Measurements from ENCODE around the gene KPRP. TPM values are rescaled to one million over a fixed set of nuclear protein-coding genes. Genes with fewer than 3 reads are reported as not detected.

Gene KPRP
- total RNA-seq, 1 experiment from 2014 or later: not detected

GRCh38 chr1:152745289-152745704 is 12.5 kb upstream of the KPRP start:
- peak overlapping the region; percentile 76 for H3K27ac Mint-ChIP-seq (ENCODE audit: unreplicated experiment)
- H3K36me3 Mint-ChIP-seq (ENCODE audit: insufficient read depth, unreplicated experiment): no peaks in the 10 kb centered on the region
- no peaks in the 10 kb centered on the region for H3K9me3 Mint-ChIP-seq (ENCODE audit: unreplicated experiment)
- H3K4me3 Mint-ChIP-seq (ENCODE audit: unreplicated experiment): peak overlapping the region; percentile 36
- intact Hi-C loops (cut with micrococcal nuclease; ENCODE audit: unreplicated experiment): no loop called here
- Histone ChIP-seq H3K36me3 (ENCODE audit: control insufficient read depth, insufficient read depth, low read length) (no peaks in the 10 kb centered on the region), H3K9me3 (no peaks in the 10 kb centered on the region), H3K27me3 (replicated peaks; ENCODE audit: control insufficient read depth, insufficient read depth, low read length) (no peaks in the 10 kb centered on the region), H3K4me1 (peaks cover 25% of the 10 kb centered on the region), H3K4me3 (ENCODE audit: low read depth, low read length) (no peak overlapping the region)
- peaks cover 22% of the 10 kb centered on the region for H3K4me1 Mint-ChIP-seq (ENCODE audit: low read depth, unreplicated experiment)
- CTCF ChIA-PET: no interaction called here
- POLR2A ChIA-PET: no interaction called here
- peak in 1 of 2 experiments; percentile 29 for DNase-seq
- no TSS peak for BruUV-seq (replicated peaks)
- H3K27me3 Mint-ChIP-seq (ENCODE audit: insufficient read depth, unreplicated experiment): no peaks in the 10 kb centered on the region
- no peak for TF ChIP-seq CTCF (IDR thresholded peaks at IDR 0.05; ENCODE audit: insufficient read depth in 1 of 2, low read depth in 1 of 2, low read length in 1 of 2, severe bottlenecking in 1 of 2, unreplicated experiment in 1 of 2)

GRCh38 chr1:152745765-152746444 is 11.9 kb upstream of the KPRP start:
- TF ChIP-seq CTCF (IDR thresholded peaks at IDR 0.05; ENCODE audit: insufficient read depth in 1 of 2, low read depth in 1 of 2, low read length in 1 of 2, severe bottlenecking in 1 of 2, unreplicated experiment in 1 of 2): no peak
- Histone ChIP-seq H3K4me3 (ENCODE audit: low read depth, low read length) (no peak overlapping the region), H3K27me3 (replicated peaks; ENCODE audit: control insufficient read depth, insufficient read depth, low read length) (no peaks in the 10 kb centered on the region), H3K9me3 (no peaks in the 10 kb centered on the region), H3K36me3 (ENCODE audit: control insufficient read depth, insufficient read depth, low read length) (no peaks in the 10 kb centered on the region), H3K4me1 (peaks cover 25% of the 10 kb centered on the region)
- peak in 1 of 2 experiments; percentile 55 for DNase-seq
- TSS peak; percentile 27 for BruUV-seq (replicated peaks)
- Mint-ChIP-seq H3K27ac (ENCODE audit: unreplicated experiment) (peak overlapping the region; percentile 76), H3K36me3 (ENCODE audit: insufficient read depth, unreplicated experiment) (no peaks in the 10 kb centered on the region), H3K4me1 (ENCODE audit: low read depth, unreplicated experiment) (peaks cover 22% of the 10 kb centered on the region), H3K4me3 (ENCODE audit: unreplicated experiment) (peak overlapping the region; percentile 36), H3K9me3 (ENCODE audit: unreplicated experiment) (no peaks in the 10 kb centered on the region), H3K27me3 (ENCODE audit: insufficient read depth, unreplicated experiment) (peaks cover 2% of the 10 kb centered on the region)
- intact Hi-C loops (cut with micrococcal nuclease; ENCODE audit: unreplicated experiment): no loop called here
- POLR2A ChIA-PET: no interaction called here
- CTCF ChIA-PET: no interaction called here

GRCh38 chr1:152747831-152748230 is 10.0 kb upstream of the KPRP start:
- peaks cover 29% of the 10 kb centered on the region for H3K4me1 Mint-ChIP-seq (ENCODE audit: low read depth, unreplicated experiment)
- no peaks in the 10 kb centered on the region for H3K36me3 Mint-ChIP-seq (ENCODE audit: insufficient read depth, unreplicated experiment)
- peaks cover 6% of the 10 kb centered on the region for H3K27me3 Mint-ChIP-seq (ENCODE audit: insufficient read depth, unreplicated experiment)
- Histone ChIP-seq H3K36me3 (ENCODE audit: control insufficient read depth, insufficient read depth, low read length) (no peaks in the 10 kb centered on the region), H3K4me1 (peaks cover 25% of the 10 kb centered on the region), H3K9me3 (no peaks in the 10 kb centered on the region), H3K4me3 (ENCODE audit: low read depth, low read length) (no peak overlapping the region), H3K27me3 (replicated peaks; ENCODE audit: control insufficient read depth, insufficient read depth, low read length) (no peaks in the 10 kb centered on the region)
- ChIA-PET CTCF (no interaction called here), POLR2A (no interaction called here)
- TF ChIP-seq CTCF (IDR thresholded peaks at IDR 0.05; ENCODE audit: insufficient read depth in 1 of 2, low read depth in 1 of 2, low read length in 1 of 2, severe bottlenecking in 1 of 2, unreplicated experiment in 1 of 2): no peak
- DNase-seq: no peak
- H3K9me3 Mint-ChIP-seq (ENCODE audit: unreplicated experiment): no peaks in the 10 kb centered on the region
- no peak overlapping the region for H3K4me3 Mint-ChIP-seq (ENCODE audit: unreplicated experiment)
- BruUV-seq (replicated peaks): no TSS peak
- no peak overlapping the region for H3K27ac Mint-ChIP-seq (ENCODE audit: unreplicated experiment)
- intact Hi-C loops (cut with micrococcal nuclease; ENCODE audit: unreplicated experiment): no loop called here
